ENCODE data around the gene MINDY1. TPM values are rescaled to one million over a fixed set of nuclear protein-coding genes. Genes with fewer than 3 reads are reported as not detected.

The MINDY1 gene
- total and polyA plus RNA-seq, 10 donors: 3.3 to 51.1 (median 28.6) TPM

GRCh38 chr1:151032164-151032563, 25.5 kb upstream of the MINDY1 start:
- Histone ChIP-seq H3K27ac (no peak overlapping the region), H3K4me1 (no peaks in the 10 kb centered on the region), H3K36me3 (peaks cover 0 to 85% (median 63%) of the 10 kb centered on the region in 6 donors), H3K9me3 (no peaks in the 10 kb centered on the region), H3K27me3 (replicated peaks in 1 of 7) (no peaks in the 10 kb centered on the region), H3K4me3 (no peak overlapping the region)
- no peak for DNase-seq
- intact Hi-C loops (cut with DNase I; ENCODE audit: low total_unique reads): no loop called here
- TF ChIP-seq POLR2AphosphoS5 (IDR thresholded peaks at IDR 0.05) (no peak), POLR2A (IDR thresholded peaks at IDR 0.05) (no peak), CTCF (IDR thresholded peaks at IDR 0.05 in 8 of 11, conservative IDR thresholded peaks at IDR 0.05 in 3 of 11) (no peak)
- 95 to 98% (median 97%) methylated on average over 8 of the region's 8 CpGs for WGBS, 5 donors

GRCh38 chr1:151026460-151026859, 19.8 kb upstream of the MINDY1 start:
- Histone ChIP-seq H3K4me1 (peaks cover 6 to 12% (median 8%) of the 10 kb centered on the region in 6 donors), H3K36me3 (peaks cover 0 to 82% (median 59%) of the 10 kb centered on the region in 6 donors), H3K4me3 (no peak overlapping the region), H3K27ac (no peak overlapping the region), H3K9me3 (no peaks in the 10 kb centered on the region), H3K27me3 (replicated peaks in 1 of 7) (no peaks in the 10 kb centered on the region)
- intact Hi-C loops (cut with DNase I; ENCODE audit: low total_unique reads): no loop called here
- no peak for TF ChIP-seq CTCF (IDR thresholded peaks at IDR 0.05 in 8 of 11, conservative IDR thresholded peaks at IDR 0.05 in 3 of 11)
- DNase-seq: no peak

- Histone ChIP-seq H3K27ac (peak overlapping the region; percentile 4 to 51 (median 24)), H3K27me3 (replicated peaks in 1 of 7) (no peaks in the 10 kb centered on the region), H3K36me3 (peaks cover 0 to 81% (median 43%) of the 10 kb centered on the region in 6 donors), H3K4me3 (no peak overlapping the region), H3K4me1 (peaks cover 6 to 12% (median 8%) of the 10 kb centered on the region in 6 donors), H3K9me3 (no peaks in the 10 kb centered on the region)
- TF ChIP-seq POLR2AphosphoS5 (IDR thresholded peaks at IDR 0.05): peak in 2 of 3 donors; percentile 45 to 69
- no peak for TF ChIP-seq POLR2A (IDR thresholded peaks at IDR 0.05)
- TF ChIP-seq CTCF (IDR thresholded peaks at IDR 0.05 in 8 of 11, conservative IDR thresholded peaks at IDR 0.05 in 3 of 11): peak; percentile 74 to 92 (median 83)
- DNase-seq: peak; percentile 91
- WGBS, 5 donors: 17 to 24% (median 21%) methylated on average over 6 of the region's 6 CpGs
- intact Hi-C loops (cut with DNase I; ENCODE audit: low total_unique reads): no loop called here
Measured at GRCh38 chr1:151024540-151025146, 17.9 kb upstream of the MINDY1 start.

- peak overlapping the region in 6 of 8 donors; percentile 51 to 79 (median 60) for H3K27ac ChIP-seq
- WGBS, 5 donors: 46 to 65% (median 58%) methylated on average over 2 of the region's 2 CpGs
- H3K9me3 ChIP-seq: no peaks in the 10 kb centered on the region
- no peaks in the 10 kb centered on the region for H3K27me3 ChIP-seq (replicated peaks in 1 of 7)
- no peak for DNase-seq
- H3K4me1 ChIP-seq: peaks cover 13 to 60% (median 49%) of the 10 kb centered on the region in 6 donors
- H3K4me3 ChIP-seq: no peak overlapping the region
- peaks cover 0 to 31% (median 9%) of the 10 kb centered on the region in 6 donors for H3K36me3 ChIP-seq
- intact Hi-C loops (cut with DNase I; ENCODE audit: low total_unique reads): no loop called here
- TF ChIP-seq POLR2AphosphoS5 (IDR thresholded peaks at IDR 0.05) (peak in 1 of 3 donors; percentile 22), POLR2A (IDR thresholded peaks at IDR 0.05) (no peak)
Measured at GRCh38 chr1:151013518-151013917, 6.8 kb upstream of the MINDY1 start.
